ENCODE data around the gene METTL25. TPM values are rescaled to one million over a fixed set of nuclear protein-coding genes. Genes with fewer than 3 reads are reported as not detected.

The METTL25 gene
- total RNA-seq, 1 experiment from 2014 or later: 11.6 TPM

GRCh38 chr12:82351390-82351789 is 6.9 kb upstream of the METTL25 start:
- no peak overlapping the region for H3K27ac ChIP-seq (ENCODE audit: insufficient read length, low read depth, low read length)
- no peak overlapping the region for H3K18ac ChIP-seq (ENCODE audit: insufficient read length, low read depth, low read length)
- H3K9ac ChIP-seq (ENCODE audit: extremely low read depth, insufficient read length, low read length): no peak overlapping the region
- H3K4me1 Mint-ChIP-seq: 0 out of 4 replicates have a peak, but pooled peaks cover 0 to 2% of the 10 kb centered on the region in 2 experiments
- no CpG with 5 or more reads among the region's 6 CpGs for WGBS (ENCODE audit: extremely low coverage, insufficient read length, low lambda C conversion rate)
- no peak for TF ChIP-seq CTCF (conservative IDR thresholded peaks at IDR 0.05)
- no peaks in the 10 kb centered on the region for H3K79me2 ChIP-seq (ENCODE audit: insufficient read depth, low read length)
- no peaks in the 10 kb centered on the region for H3K79me1 ChIP-seq (ENCODE audit: insufficient read depth, low read depth, low read length, poor library complexity, severe bottlenecking)
- H2BK15ac ChIP-seq (ENCODE audit: low read depth, low read length): no peak overlapping the region
- H3T11ph ChIP-seq (ENCODE audit: low read length): no peak overlapping the region
- no peaks in the 10 kb centered on the region for H4K20me1 ChIP-seq (ENCODE audit: control insufficient read depth, insufficient read depth, insufficient read length)
- H3K27me3 ChIP-seq (ENCODE audit: insufficient read depth, low read length): no peaks in the 10 kb centered on the region
- no peak overlapping the region for H2BK20ac ChIP-seq (ENCODE audit: low read depth, low read length, poor library complexity, severe bottlenecking)
- no peak overlapping the region for H3K14ac ChIP-seq (ENCODE audit: insufficient read depth, low read length)
- H2AK5ac ChIP-seq (ENCODE audit: insufficient read length, low read length): no peak overlapping the region
- no peak overlapping the region for H4K8ac ChIP-seq (replicated peaks; ENCODE audit: insufficient read length, low read depth, low read length)
- H3K4ac ChIP-seq (ENCODE audit: low read depth, low read length): no peak overlapping the region
- H4K5ac ChIP-seq (ENCODE audit: insufficient read length, low read depth, low read length): no peak overlapping the region
- H3K27me3 Mint-ChIP-seq (ENCODE audit: low read depth): no peaks in the 10 kb centered on the region
- H3K23ac ChIP-seq (ENCODE audit: insufficient read length, low read depth, low read length): no peak overlapping the region
- H2BK12ac ChIP-seq (ENCODE audit: insufficient read length, low read depth, low read length): no peak overlapping the region
- no peaks in the 10 kb centered on the region for H3K23me2 ChIP-seq (ENCODE audit: insufficient read length, low read depth, low read length, poor library complexity, severe bottlenecking)
- no peaks in the 10 kb centered on the region for H3K9me3 ChIP-seq (ENCODE audit: control insufficient read depth, low read depth, low read length)
- no peak overlapping the region for H2BK5ac ChIP-seq (ENCODE audit: insufficient read length, low read length)
- no peak overlapping the region for H3K27ac Mint-ChIP-seq
- H3K4me1 ChIP-seq (ENCODE audit: insufficient read depth, low read length): no peaks in the 10 kb centered on the region
- H2AFZ ChIP-seq (ENCODE audit: low read length): no peak overlapping the region
- H2BK120ac ChIP-seq (ENCODE audit: low read depth, low read length, poor library complexity, severe bottlenecking): no peak overlapping the region
- H3K56ac ChIP-seq (ENCODE audit: insufficient read length, low read depth, low read length): no peak overlapping the region
- no peaks in the 10 kb centered on the region for H3K9me3 Mint-ChIP-seq
- no peak overlapping the region for H4K91ac ChIP-seq (ENCODE audit: insufficient read length, low read depth, low read length)
- H3K4me2 ChIP-seq (ENCODE audit: insufficient read depth, insufficient read length, low read length): no peak overlapping the region
- no peak overlapping the region for H3K4me3 Mint-ChIP-seq
- H3K36me3 Mint-ChIP-seq (ENCODE audit: insufficient read depth in 1 of 3, low read depth in 3 of 3): peaks cover 17 to 41% (median 37%) of the 10 kb centered on the region in 3 experiments; a peak in 6 of 7 replicates
- DNase-seq: no peak
